Loucy (cell line): Measurements from ENCODE around the gene PLOD3.

Source experiments
- H2AFZ ChIP-seq: fragments of 200-600 bp; sonication (generic); 2 replicates; pipeline ENCODE4 v1.6.0; 2016; ENCODE audit warnings: antibody characterized with exemption, mild to moderate bottlenecking, low read length, moderate library complexity
- H3F3A ChIP-seq: fragments of 200-600 bp; 2 replicates; pipeline ENCODE4 v1.6.0; 2016; ENCODE audit warnings: antibody characterized with exemption, low read depth, mild to moderate bottlenecking
- H3K27me3 ChIP-seq: fragments of 200-600 bp; sonication (generic); 2 replicates; pipeline ENCODE4 v1.6.1; 2014; ENCODE audit warnings: low read length, mild to moderate bottlenecking; ENCODE audit not compliant: insufficient read depth, poor library complexity, severe bottlenecking
- H3K36me3 ChIP-seq: fragments of 200-600 bp; sonication (generic); 2 replicates; pipeline ENCODE4 v1.6.1; 2016; ENCODE audit warnings: low read length; ENCODE audit not compliant: insufficient read depth
- H3K4me1 ChIP-seq: fragments of 200-600 bp; sonication (generic); 2 replicates; pipeline ENCODE4 v1.5.1; 2014; ENCODE audit warnings: low read length, mild to moderate bottlenecking; ENCODE audit not compliant: insufficient read depth, poor library complexity, severe bottlenecking
- H3K4me2 ChIP-seq: fragments of 200-600 bp; sonication (generic); 2 replicates; pipeline ENCODE4 v1.6.0; 2014; ENCODE audit warnings: antibody characterized with exemption, low read length, low read depth, mild to moderate bottlenecking; ENCODE audit not compliant: poor library complexity, severe bottlenecking
- H3K4me3 ChIP-seq: fragments of 200-600 bp; sonication (generic); 2 replicates; pipeline ENCODE4 v1.5.1; 2014; ENCODE audit warnings: low read length, mild to moderate bottlenecking, mixed read lengths; ENCODE audit not compliant: poor library complexity, severe bottlenecking
- H3K79me2 ChIP-seq: fragments of 200-600 bp; sonication (generic); 2 replicates; pipeline ENCODE4 v1.6.1; 2014; ENCODE audit warnings: low read length; ENCODE audit not compliant: insufficient read depth
- H3K9ac ChIP-seq: fragments of 200-600 bp; sonication (generic); 2 replicates; pipeline ENCODE4 v1.6.0; 2014; ENCODE audit warnings: mild to moderate bottlenecking, low read depth, low read length, moderate library complexity; ENCODE audit not compliant: poor library complexity, severe bottlenecking
- H3K9me2 ChIP-seq: fragments of 200-600 bp; sonication (generic); replicated peaks from 2 replicates; pipeline ENCODE4 v1.6.1; 2016; ENCODE audit warnings: low read depth, low read length, mixed read lengths
- H3K9me3 ChIP-seq: fragments of 200-600 bp; sonication (generic); 2 replicates; pipeline ENCODE4 v1.6.1; 2014; ENCODE audit warnings: mild to moderate bottlenecking, antibody characterized with exemption, low read length, low read depth; ENCODE audit not compliant: insufficient read depth
- H4K20me1 ChIP-seq: fragments of 200-600 bp; sonication (generic); 2 replicates; pipeline ENCODE4 v1.6.0; 2014; ENCODE audit warnings: antibody characterized with exemption, low read length, mild to moderate bottlenecking; ENCODE audit not compliant: insufficient read depth, poor library complexity, severe bottlenecking
- EZH2phosphoT487 ChIP-seq: fragments of 200-600 bp; IDR thresholded peaks from 2 replicates; pipeline ENCODE4 v1.6.1; 2018; ENCODE audit warnings: antibody characterized with exemption, mild to moderate bottlenecking, moderate library complexity, borderline replicate concordance
- TF ChIP-seq, protein P1 (sequence below): fragments of 200-600 bp; sonication (generic); conservative IDR thresholded peaks from 2 replicates; pipeline ENCODE4 v1.5.1; 2014; ENCODE audit warnings: mild to moderate bottlenecking, antibody characterized with exemption, low read length

Gene PLOD3

DNA sequence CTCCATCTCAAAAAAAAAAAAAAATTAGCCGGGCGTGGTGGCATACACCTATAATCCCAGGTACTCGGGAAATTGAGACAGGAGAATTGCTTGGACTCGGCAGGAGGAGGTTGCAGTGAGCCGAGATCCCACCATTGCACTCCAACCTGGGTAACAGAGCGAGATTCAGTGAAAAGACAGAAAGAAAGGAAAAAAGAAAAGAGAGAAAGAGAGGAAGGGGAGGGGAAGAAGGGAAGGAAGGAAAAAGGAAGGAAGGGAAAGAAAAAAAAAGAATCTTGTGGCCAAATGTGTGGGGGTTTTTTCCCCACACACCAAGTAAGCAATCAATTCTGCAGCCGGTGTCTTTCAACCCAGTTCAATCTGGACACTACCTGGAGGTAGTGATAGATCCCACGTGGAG is 28.3 kb downstream of the PLOD3 start:
- no peaks in the 10 kb centered on the region for H3K9me2 ChIP-seq
- H3K4me2 ChIP-seq = no peak overlapping the region

DNA sequence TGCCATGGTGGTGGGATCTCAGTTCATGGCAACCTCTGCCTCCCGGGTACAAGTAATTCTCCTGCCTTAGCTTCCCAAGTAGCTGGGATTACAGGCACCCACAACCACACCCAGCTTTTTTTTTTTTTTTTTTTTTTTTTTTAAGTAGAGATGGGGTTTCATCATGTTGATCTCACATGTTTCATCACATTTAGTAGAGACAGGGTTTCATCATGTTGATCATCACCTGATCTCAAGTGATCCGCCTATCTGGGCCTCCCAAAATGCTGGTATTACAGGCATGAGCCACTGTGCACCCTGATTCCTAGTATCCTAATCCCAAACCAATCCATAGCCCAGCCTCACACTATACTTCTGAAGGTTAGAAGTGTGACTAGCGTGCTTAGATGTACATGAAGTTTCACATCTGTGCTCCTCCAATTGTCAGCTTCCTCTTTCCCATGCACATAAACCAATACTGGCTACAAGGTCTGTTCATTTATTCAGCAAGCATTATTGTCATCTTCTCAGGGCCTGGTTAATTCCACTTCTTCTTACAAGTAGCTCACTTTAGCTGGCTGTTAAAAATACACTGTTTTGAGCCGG is 30.4 kb downstream of the PLOD3 start:
- no peak overlapping the region for H2AFZ ChIP-seq
- H3K27me3 ChIP-seq = no peaks in the 10 kb centered on the region

More for the DNA sequence above, 28.3 kb downstream of the PLOD3 start:
- TF ChIP-seq, protein P1, sequence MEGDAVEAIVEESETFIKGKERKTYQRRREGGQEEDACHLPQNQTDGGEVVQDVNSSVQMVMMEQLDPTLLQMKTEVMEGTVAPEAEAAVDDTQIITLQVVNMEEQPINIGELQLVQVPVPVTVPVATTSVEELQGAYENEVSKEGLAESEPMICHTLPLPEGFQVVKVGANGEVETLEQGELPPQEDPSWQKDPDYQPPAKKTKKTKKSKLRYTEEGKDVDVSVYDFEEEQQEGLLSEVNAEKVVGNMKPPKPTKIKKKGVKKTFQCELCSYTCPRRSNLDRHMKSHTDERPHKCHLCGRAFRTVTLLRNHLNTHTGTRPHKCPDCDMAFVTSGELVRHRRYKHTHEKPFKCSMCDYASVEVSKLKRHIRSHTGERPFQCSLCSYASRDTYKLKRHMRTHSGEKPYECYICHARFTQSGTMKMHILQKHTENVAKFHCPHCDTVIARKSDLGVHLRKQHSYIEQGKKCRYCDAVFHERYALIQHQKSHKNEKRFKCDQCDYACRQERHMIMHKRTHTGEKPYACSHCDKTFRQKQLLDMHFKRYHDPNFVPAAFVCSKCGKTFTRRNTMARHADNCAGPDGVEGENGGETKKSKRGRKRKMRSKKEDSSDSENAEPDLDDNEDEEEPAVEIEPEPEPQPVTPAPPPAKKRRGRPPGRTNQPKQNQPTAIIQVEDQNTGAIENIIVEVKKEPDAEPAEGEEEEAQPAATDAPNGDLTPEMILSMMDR = no peak
- no peak for TF ChIP-seq EZH2phosphoT487
- H2AFZ ChIP-seq = no peak overlapping the region
- no peaks in the 10 kb centered on the region for H3K27me3 ChIP-seq
- no peaks in the 10 kb centered on the region for H4K20me1 ChIP-seq
- H3K9me3 ChIP-seq = no peaks in the 10 kb centered on the region
- no peak overlapping the region for H3K9ac ChIP-seq
- H3K79me2 ChIP-seq = no peaks in the 10 kb centered on the region
- no peak overlapping the region for H3K4me3 ChIP-seq
- peaks cover 2% of the 10 kb centered on the region for H3K4me1 ChIP-seq
- no peaks in the 10 kb centered on the region for H3F3A ChIP-seq
- no peaks in the 10 kb centered on the region for H3K36me3 ChIP-seq

DNA sequence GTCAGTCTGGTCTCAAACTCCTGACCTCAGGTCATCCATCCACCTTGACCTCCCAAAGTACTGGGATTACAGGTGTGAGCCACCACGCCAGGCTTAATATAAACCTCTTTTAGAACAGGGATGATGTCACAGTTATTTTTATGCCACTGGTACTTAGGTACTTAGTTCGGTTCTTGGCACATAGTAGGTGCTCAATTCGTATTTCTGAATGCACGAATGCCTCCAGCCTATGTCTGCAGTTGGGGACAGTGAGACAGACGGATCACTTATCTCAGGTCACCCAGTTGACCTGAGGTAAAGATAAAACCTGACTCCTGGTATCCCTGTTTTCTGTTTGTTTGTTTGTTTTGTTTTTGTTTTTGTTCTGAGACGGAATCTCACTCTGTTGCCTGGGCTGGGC is 31.2 kb downstream of the PLOD3 start:
- Histone ChIP-seq H3K79me2 (no peaks in the 10 kb centered on the region), H2AFZ (no peak overlapping the region), H3K4me3 (no peak overlapping the region), H3K36me3 (no peaks in the 10 kb centered on the region), H3K9me3 (no peaks in the 10 kb centered on the region), H3F3A (no peaks in the 10 kb centered on the region), H3K9me2 (no peaks in the 10 kb centered on the region), H4K20me1 (no peaks in the 10 kb centered on the region), H3K9ac (no peak overlapping the region), H3K27me3 (no peaks in the 10 kb centered on the region), H3K4me2 (no peak overlapping the region), H3K4me1 (no peaks in the 10 kb centered on the region)
- TF ChIP-seq, protein P1 = no peak
- no peak for TF ChIP-seq EZH2phosphoT487

More for the DNA sequence above, 30.4 kb downstream of the PLOD3 start:
- H3K4me3 ChIP-seq = no peak overlapping the region
- H3K4me1 ChIP-seq = no peaks in the 10 kb centered on the region
- H3K9ac ChIP-seq = no peak overlapping the region
- H4K20me1 ChIP-seq = no peaks in the 10 kb centered on the region
- no peaks in the 10 kb centered on the region for H3K9me2 ChIP-seq
- TF ChIP-seq, protein P1 = no peak
- no peak for TF ChIP-seq EZH2phosphoT487
- no peak overlapping the region for H3K4me2 ChIP-seq
- no peaks in the 10 kb centered on the region for H3K36me3 ChIP-seq
- no peaks in the 10 kb centered on the region for H3K79me2 ChIP-seq
- H3F3A ChIP-seq = no peaks in the 10 kb centered on the region
- H3K9me3 ChIP-seq = no peaks in the 10 kb centered on the region
